H9 (cell line): ENCODE measurements around the gene FSTL4. TPM values are rescaled to one million over a fixed set of nuclear protein-coding genes. Genes with fewer than 3 reads are reported as not detected.

Experiments used
- DNase-seq: peaks from one replicate; pipeline ENCODE4 v3.0.0-alpha.2; 2017
- H2AFZ ChIP-seq: one replicate; pipeline ENCODE4 v1.6.1; 2013; ENCODE audit warnings: mild to moderate bottlenecking, low read length, control low read depth, moderate library complexity
- H2AK5ac ChIP-seq: 2 replicates; pipeline ENCODE4 v1.6.1; 2013; ENCODE audit warnings: low read length, control low read depth, mixed read lengths; ENCODE audit not compliant: insufficient read length
- H2BK120ac ChIP-seq: one replicate; pipeline ENCODE4 v1.6.1; 2013; ENCODE audit warnings: low read depth, mild to moderate bottlenecking, low read length, control low read depth, inconsistent platforms; ENCODE audit not compliant: poor library complexity, severe bottlenecking
- H2BK12ac ChIP-seq: 2 replicates; pipeline ENCODE4 v1.6.1; 2013; ENCODE audit warnings: low read length, control low read depth, mixed read lengths, low read depth; ENCODE audit not compliant: insufficient read length
- H2BK15ac ChIP-seq: 2 replicates; pipeline ENCODE4 v1.6.1; 2013; ENCODE audit warnings: low read depth, low read length, control low read depth
- H2BK20ac ChIP-seq: one replicate; pipeline ENCODE4 v1.6.1; 2013; ENCODE audit warnings: low read depth, mild to moderate bottlenecking, low read length, control low read depth, inconsistent platforms; ENCODE audit not compliant: poor library complexity, severe bottlenecking
- H2BK5ac ChIP-seq: 2 replicates; pipeline ENCODE4 v1.6.1; 2013; ENCODE audit warnings: low read length, control low read depth, mixed read lengths; ENCODE audit not compliant: insufficient read length
- H3K14ac ChIP-seq: 2 replicates; pipeline ENCODE4 v1.6.1; 2013; ENCODE audit warnings: low read length, control low read depth; ENCODE audit not compliant: insufficient read depth
- H3K18ac ChIP-seq: 2 replicates; pipeline ENCODE4 v1.6.1; 2013; ENCODE audit warnings: low read depth, mild to moderate bottlenecking, mixed read lengths, low read length, control low read depth; ENCODE audit not compliant: insufficient read length
- H3K23ac ChIP-seq: 2 replicates; pipeline ENCODE4 v1.6.1; 2013; ENCODE audit warnings: low read length, control low read depth, mixed read lengths, low read depth; ENCODE audit not compliant: insufficient read length
- H3K23me2 ChIP-seq: 2 replicates; pipeline ENCODE4 v1.6.1; 2013; ENCODE audit warnings: low read depth, mild to moderate bottlenecking, mixed read lengths, low read length, control low read depth; ENCODE audit not compliant: insufficient read length, poor library complexity, severe bottlenecking
- H3K27ac ChIP-seq: 2 replicates; pipeline ENCODE4 v1.5.1; 2013; ENCODE audit warnings: low read length, control low read depth, mixed read lengths, low read depth; ENCODE audit not compliant: insufficient read length
- H3K27me3 ChIP-seq: 2 replicates; pipeline ENCODE4 v1.6.1; 2013; ENCODE audit warnings: low read length, control low read depth, inconsistent platforms; ENCODE audit not compliant: insufficient read depth
- H3K4ac ChIP-seq: 2 replicates; pipeline ENCODE4 v1.6.1; 2013; ENCODE audit warnings: low read depth, mild to moderate bottlenecking, control low read depth, inconsistent platforms, low read length, moderate library complexity
- H3K4me1 ChIP-seq: 2 replicates; pipeline ENCODE4 v1.6.1; 2013; ENCODE audit warnings: low read length, control low read depth, inconsistent platforms; ENCODE audit not compliant: insufficient read depth
- H3K4me2 ChIP-seq: 2 replicates; pipeline ENCODE4 v1.6.1; 2013; ENCODE audit warnings: low read length, control low read depth, mixed read lengths; ENCODE audit not compliant: insufficient read length, insufficient read depth
- H3K56ac ChIP-seq: 2 replicates; pipeline ENCODE4 v1.6.1; 2013; ENCODE audit warnings: low read depth, mild to moderate bottlenecking, mixed read lengths, low read length, control low read depth; ENCODE audit not compliant: insufficient read length
- H3K79me1 ChIP-seq: 2 replicates; pipeline ENCODE4 v1.6.1; 2013; ENCODE audit warnings: low read depth, mild to moderate bottlenecking, moderate library complexity, low read length, control low read depth, inconsistent platforms; ENCODE audit not compliant: insufficient read depth, poor library complexity, severe bottlenecking
- H3K79me2 ChIP-seq: 2 replicates; pipeline ENCODE4 v1.6.1; 2013; ENCODE audit warnings: low read length, control low read depth, inconsistent platforms; ENCODE audit not compliant: insufficient read depth
- H3K9ac ChIP-seq: 2 replicates; pipeline ENCODE4 v1.6.1; 2013; ENCODE audit warnings: low read length, control low read depth, mixed read lengths; ENCODE audit not compliant: insufficient read length; ENCODE audit errors: extremely low read depth
- H3K9me3 ChIP-seq: one replicate; pipeline ENCODE4 v1.6.1; 2013; ENCODE audit warnings: low read depth, low read length, inconsistent platforms; ENCODE audit not compliant: control insufficient read depth
- H3T11ph ChIP-seq: one replicate; pipeline ENCODE4 v1.6.1; 2013; ENCODE audit warnings: mild to moderate bottlenecking, low read length, control low read depth, inconsistent platforms
- H4K20me1 ChIP-seq: one replicate; pipeline ENCODE4 v1.6.1; 2013; ENCODE audit not compliant: control insufficient read depth, insufficient read length, insufficient read depth
- H4K5ac ChIP-seq: 2 replicates; pipeline ENCODE4 v1.6.1; 2013; ENCODE audit warnings: low read depth, mild to moderate bottlenecking, mixed read lengths, low read length, control low read depth; ENCODE audit not compliant: insufficient read length
- H4K8ac ChIP-seq: replicated peaks from 2 replicates; pipeline ENCODE4 v1.6.1; 2013; ENCODE audit warnings: low read length, control low read depth, mixed read lengths, low read depth; ENCODE audit not compliant: insufficient read length
- H4K91ac ChIP-seq: 2 replicates; pipeline ENCODE4 v1.6.1; 2013; ENCODE audit warnings: low read depth, mild to moderate bottlenecking, moderate library complexity, mixed read lengths, low read length, control low read depth; ENCODE audit not compliant: insufficient read length
- H3K27ac Mint-ChIP-seq, 3 experiments: 2 replicates in 2 of 3; 3 replicates in 1 of 3; pipeline ENCODE4 v1.8.0; 2020 to 2021; ENCODE audit warnings: mixed read lengths in 3 of 3, mild to moderate bottlenecking in 1 of 3, moderate library complexity in 1 of 3
- H3K27me3 Mint-ChIP-seq: 2 replicates; pipeline ENCODE4 v1.8.0; 2021; ENCODE audit warnings: low read depth, mild to moderate bottlenecking, moderate library complexity, mixed read lengths
- H3K36me3 Mint-ChIP-seq, 3 experiments: 2 replicates in 2 of 3; 3 replicates in 1 of 3; pipeline ENCODE4 v1.8.0; 2020 to 2021; ENCODE audit warnings: low read depth in 3 of 3, mixed read lengths in 3 of 3; ENCODE audit not compliant: insufficient read depth in 1 of 3
- H3K4me1 Mint-ChIP-seq, 2 experiments: 2 replicates each; pipeline ENCODE4 v1.8.0; 2020; ENCODE audit warnings: mixed read lengths in 2 of 2
- H3K4me3 Mint-ChIP-seq, 2 experiments: 2 replicates in 1 of 2; 3 replicates in 1 of 2; pipeline ENCODE4 v1.8.0; 2020 to 2021; ENCODE audit warnings: mild to moderate bottlenecking in 2 of 2, mixed read lengths in 2 of 2, moderate library complexity in 1 of 2
- H3K9me3 Mint-ChIP-seq, 2 experiments: 2 replicates in 1 of 2; 3 replicates in 1 of 2; pipeline ENCODE4 v1.8.0; 2020; ENCODE audit warnings: mild to moderate bottlenecking in 2 of 2, mixed read lengths in 2 of 2, moderate library complexity in 1 of 2
- WGBS: extraction: QIAGEN DNeasy Blood & Tissue Kit; methylation state at CpG from one replicate; pipeline ENCODE4 v1.1.7; 2013; ENCODE audit warnings: missing lambda C conversion rate, low lambda C conversion rate, mixed read lengths; ENCODE audit not compliant: insufficient read length; ENCODE audit errors: extremely low coverage; 5-methylcytosine and 5-hydroxymethylcytosine counted together
- total RNA-seq: library from RNA; stranded (reverse); gene quantifications from 2 replicates; pipeline ENCODE4 v1.2.1, GENCODE V29; 2021
- TF ChIP-seq, protein P1 (sequence below): fragments of 200-600 bp; sonication (generic); conservative IDR thresholded peaks from 3 replicates; pipeline ENCODE4 v1.8.0; 2021; ENCODE audit warnings: antibody characterized with exemption, mild to moderate bottlenecking

FSTL4 gene
- total RNA-seq, 1 experiment from 2014 or later: 5.7 TPM

DNA sequence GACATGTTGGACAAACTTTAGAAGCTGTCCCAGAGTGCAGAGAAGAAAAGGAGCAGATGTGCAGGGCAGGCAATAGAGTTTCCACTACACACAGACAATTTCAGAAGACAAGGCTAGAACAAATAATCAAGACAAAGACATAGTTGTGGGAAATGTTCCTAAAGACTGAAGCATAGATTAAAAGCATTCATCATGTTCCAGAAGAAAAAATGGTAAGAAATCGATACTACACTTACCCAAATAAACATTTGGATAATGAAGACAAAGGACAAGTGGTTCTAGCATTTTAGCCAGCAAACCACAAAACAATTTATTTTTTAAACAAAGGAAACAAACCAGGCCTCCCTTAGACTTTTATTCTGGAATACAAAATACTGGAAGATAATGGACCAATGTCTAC is 97.9 kb downstream of the FSTL4 start:
- no peaks in the 10 kb centered on the region for H3K4me1 ChIP-seq
- no peak overlapping the region for H3K23ac ChIP-seq
- no peak overlapping the region for H3K4me2 ChIP-seq
- no peak overlapping the region for H3K56ac ChIP-seq
- H3K27me3 ChIP-seq: no peaks in the 10 kb centered on the region
- Mint-ChIP-seq H3K27ac (no peak overlapping the region), H3K4me1 (peaks cover 3 to 5% of the 10 kb centered on the region in 2 experiments; a peak in 3 of 4 replicates), H3K27me3 (peaks cover 5% of the 10 kb centered on the region; the same call in 1 of the 2 replicates), H3K36me3 (peaks cover 0 to 5% (median 0%) of the 10 kb centered on the region in 3 experiments; a peak in 2 of 7 replicates), H3K4me3 (no peak overlapping the region), H3K9me3 (no peaks in the 10 kb centered on the region; a peak in 1 of 5 replicates)
- H3K9me3 ChIP-seq: no peaks in the 10 kb centered on the region
- H3K79me1 ChIP-seq: no peaks in the 10 kb centered on the region
- no peak overlapping the region for H4K91ac ChIP-seq
- no peak overlapping the region for H3K27ac ChIP-seq
- H2BK5ac ChIP-seq: no peak overlapping the region
- no peak overlapping the region for H4K8ac ChIP-seq
- no peak overlapping the region for H2BK15ac ChIP-seq
- H3K4ac ChIP-seq: no peak overlapping the region
- DNase-seq: no peak
- H2AK5ac ChIP-seq: no peak overlapping the region
- no peaks in the 10 kb centered on the region for H4K20me1 ChIP-seq
- no peaks in the 10 kb centered on the region for H3K79me2 ChIP-seq
- no peak overlapping the region for H3K18ac ChIP-seq
- TF ChIP-seq, protein P1, sequence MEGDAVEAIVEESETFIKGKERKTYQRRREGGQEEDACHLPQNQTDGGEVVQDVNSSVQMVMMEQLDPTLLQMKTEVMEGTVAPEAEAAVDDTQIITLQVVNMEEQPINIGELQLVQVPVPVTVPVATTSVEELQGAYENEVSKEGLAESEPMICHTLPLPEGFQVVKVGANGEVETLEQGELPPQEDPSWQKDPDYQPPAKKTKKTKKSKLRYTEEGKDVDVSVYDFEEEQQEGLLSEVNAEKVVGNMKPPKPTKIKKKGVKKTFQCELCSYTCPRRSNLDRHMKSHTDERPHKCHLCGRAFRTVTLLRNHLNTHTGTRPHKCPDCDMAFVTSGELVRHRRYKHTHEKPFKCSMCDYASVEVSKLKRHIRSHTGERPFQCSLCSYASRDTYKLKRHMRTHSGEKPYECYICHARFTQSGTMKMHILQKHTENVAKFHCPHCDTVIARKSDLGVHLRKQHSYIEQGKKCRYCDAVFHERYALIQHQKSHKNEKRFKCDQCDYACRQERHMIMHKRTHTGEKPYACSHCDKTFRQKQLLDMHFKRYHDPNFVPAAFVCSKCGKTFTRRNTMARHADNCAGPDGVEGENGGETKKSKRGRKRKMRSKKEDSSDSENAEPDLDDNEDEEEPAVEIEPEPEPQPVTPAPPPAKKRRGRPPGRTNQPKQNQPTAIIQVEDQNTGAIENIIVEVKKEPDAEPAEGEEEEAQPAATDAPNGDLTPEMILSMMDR: no peak
- H3K23me2 ChIP-seq: no peaks in the 10 kb centered on the region
- no peak overlapping the region for H2BK20ac ChIP-seq
- no peak overlapping the region for H2AFZ ChIP-seq
- no peak overlapping the region for H3T11ph ChIP-seq
- H4K5ac ChIP-seq: no peak overlapping the region
- H2BK120ac ChIP-seq: no peak overlapping the region
- H2BK12ac ChIP-seq: no peak overlapping the region
- WGBS: no CpG with 5 or more reads among the region's 1 CpG
- no peak overlapping the region for H3K14ac ChIP-seq
- H3K9ac ChIP-seq: no peak overlapping the region
